Panc1 (cell line): ENCODE measurements around the gene ADAMTSL3. TPM values are rescaled to one million over a fixed set of nuclear protein-coding genes. Genes with fewer than 3 reads are reported as not detected.

Source experiments
- ATAC-seq: fragments of 200-7000 bp; cut with Tn5 transposase; 2 replicates; pipeline ENCODE4 v1.9.1; 2020; ENCODE audit warnings: mild to moderate bottlenecking, moderate library complexity
- BruUV-seq: library from RNA; stranded (reverse); fragments of 400-500 nt; replicated peaks from 2 replicates; lab custom pipeline; 2021; lab: Mats Ljungman, UMichigan
- CTCF ChIA-PET: fragments of 300-600 bp; sonication (Branson Sonifier 250); formaldehyde crosslinking; loops from one replicate; lab custom pipeline; 2022; ENCODE audit warnings: antibody characterized with exemption; lab: Charles Lee
- POLR2A ChIA-PET: fragments of 300-600 bp; sonication (Branson Sonifier 250); formaldehyde crosslinking; loops from one replicate; lab custom pipeline; 2022; ENCODE audit warnings: antibody characterized with exemption; lab: Charles Lee
- DNase-seq: peaks from one replicate; pipeline ENCODE4 v3.0.0-alpha.2; 2010; ENCODE audit warnings: low read depth, low spot score
- H3K27ac ChIP-seq: 2 replicates; pipeline ENCODE4 v1.5.1; 2011; ENCODE audit warnings: mild to moderate bottlenecking, low read length, inconsistent platforms
- H3K27me3 ChIP-seq: fragments of 200-500 bp; sonication (Bioruptor generic); 2 replicates; pipeline ENCODE4 v1.6.0; 2014; ENCODE audit warnings: low read length, inconsistent platforms; ENCODE audit not compliant: control insufficient read depth, insufficient read depth
- H3K36me3 ChIP-seq: fragments of 200-500 bp; sonication (Bioruptor generic); 2 replicates; pipeline ENCODE4 v1.5.1; 2014; ENCODE audit warnings: inconsistent platforms, mild to moderate bottlenecking, low read length, moderate library complexity; ENCODE audit not compliant: control insufficient read depth, insufficient read depth
- H3K4me1 ChIP-seq: 2 replicates; pipeline ENCODE4 v1.5.1; 2011; ENCODE audit warnings: inconsistent platforms, mild to moderate bottlenecking, low read length, moderate library complexity; ENCODE audit not compliant: control insufficient read depth, insufficient read depth
- H3K4me3 ChIP-seq, 2 experiments: 2 replicates each; pipeline ENCODE4 v1.5.1; 2011 to 2012; ENCODE audit warnings: low read depth in 2 of 2, low read length in 2 of 2, mild to moderate bottlenecking in 2 of 2, inconsistent platforms in 1 of 2, moderate library complexity in 1 of 2
- H3K9me3 ChIP-seq: fragments of 200-500 bp; sonication (Bioruptor generic); 2 replicates; pipeline ENCODE4 v1.5.1; 2014; ENCODE audit warnings: low read depth, mild to moderate bottlenecking, inconsistent platforms, low read length, moderate library complexity; ENCODE audit not compliant: control insufficient read depth, insufficient read depth
- POLR2AphosphoS5 ChIP-seq: IDR thresholded peaks from 2 replicates; pipeline ENCODE4 v1.6.1; 2012; ENCODE audit warnings: mild to moderate bottlenecking, low read depth, low read length, moderate library complexity
- REST ChIP-seq, 2 experiments: IDR thresholded peaks; 2 replicates each; pipeline ENCODE4 v1.6.1; 2011 to 2012; ENCODE audit warnings: low read depth in 2 of 2, control low read depth in 1 of 2, low read length in 1 of 2, mild to moderate bottlenecking in 1 of 2, moderate library complexity in 1 of 2; ENCODE audit not compliant: insufficient read depth in 1 of 2
- SIN3A ChIP-seq: IDR thresholded peaks from 2 replicates; pipeline ENCODE4 v1.6.1; 2012; ENCODE audit warnings: low read depth, mild to moderate bottlenecking, low read length, moderate library complexity, borderline replicate concordance; ENCODE audit not compliant: insufficient read depth
- TCF7L2 ChIP-seq: IDR thresholded peaks from 2 replicates; pipeline ENCODE4 v1.6.1; 2011; ENCODE audit warnings: mild to moderate bottlenecking, low read depth, low read length, inconsistent platforms
- in situ Hi-C: cut with HindIII; loops from 2 replicates; pipeline ENCODE4 v1.10.0; 2016; ENCODE audit warnings: low sequenced_read_pairs, low pct_unique_long_range_greater_than_20kb
- intact Hi-C: fragments of 100-400 bp; cut with micrococcal nuclease; formaldehyde crosslinking; loops from one replicate; pipeline ENCODE4 v1.10.0; 2022; ENCODE audit not compliant: unreplicated experiment
- total RNA-seq: library from RNA; stranded (reverse); gene quantifications from one replicate; pipeline ENCODE4 v1.2.1, GENCODE V29; 2021; ENCODE audit not compliant: unreplicated experiment
- TF ChIP-seq, protein P1 (sequence below): fragments of 450-650 bp; IDR thresholded peaks from 2 replicates; pipeline ENCODE4 v1.5.1; 2017; ENCODE audit warnings: mild to moderate bottlenecking

ADAMTSL3 gene
- total RNA-seq, 1 experiment from 2014 or later, result not detected

DNA sequence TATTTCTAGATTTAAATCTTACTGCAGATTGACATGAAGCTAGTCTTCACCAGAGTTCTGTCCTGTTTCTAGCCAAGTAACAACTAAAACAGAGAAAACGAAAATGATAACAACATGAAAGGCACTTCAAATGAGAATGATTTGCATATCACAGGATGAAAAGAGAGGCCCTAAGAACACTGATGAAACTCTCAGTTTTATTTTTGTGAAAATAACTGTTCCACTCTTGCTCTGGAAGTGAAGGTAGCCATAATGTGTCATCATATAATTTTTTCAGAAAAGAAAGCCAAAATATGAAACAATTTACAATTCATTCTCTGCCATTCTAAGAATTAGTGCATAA lies 274.4 kb downstream of the ADAMTSL3 start:
- no peak overlapping the region for H3K4me3 ChIP-seq
- TF ChIP-seq SIN3A (no peak), POLR2AphosphoS5 (no peak), TCF7L2 (no peak), REST (IDR thresholded peaks at IDR 0.05; ENCODE audit: insufficient read depth in 1 of 2, low read depth in 2 of 2, low read length in 1 of 2) (no peak)
- TF ChIP-seq, protein P1, sequence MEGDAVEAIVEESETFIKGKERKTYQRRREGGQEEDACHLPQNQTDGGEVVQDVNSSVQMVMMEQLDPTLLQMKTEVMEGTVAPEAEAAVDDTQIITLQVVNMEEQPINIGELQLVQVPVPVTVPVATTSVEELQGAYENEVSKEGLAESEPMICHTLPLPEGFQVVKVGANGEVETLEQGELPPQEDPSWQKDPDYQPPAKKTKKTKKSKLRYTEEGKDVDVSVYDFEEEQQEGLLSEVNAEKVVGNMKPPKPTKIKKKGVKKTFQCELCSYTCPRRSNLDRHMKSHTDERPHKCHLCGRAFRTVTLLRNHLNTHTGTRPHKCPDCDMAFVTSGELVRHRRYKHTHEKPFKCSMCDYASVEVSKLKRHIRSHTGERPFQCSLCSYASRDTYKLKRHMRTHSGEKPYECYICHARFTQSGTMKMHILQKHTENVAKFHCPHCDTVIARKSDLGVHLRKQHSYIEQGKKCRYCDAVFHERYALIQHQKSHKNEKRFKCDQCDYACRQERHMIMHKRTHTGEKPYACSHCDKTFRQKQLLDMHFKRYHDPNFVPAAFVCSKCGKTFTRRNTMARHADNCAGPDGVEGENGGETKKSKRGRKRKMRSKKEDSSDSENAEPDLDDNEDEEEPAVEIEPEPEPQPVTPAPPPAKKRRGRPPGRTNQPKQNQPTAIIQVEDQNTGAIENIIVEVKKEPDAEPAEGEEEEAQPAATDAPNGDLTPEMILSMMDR, result no peak
- ChIA-PET CTCF (no interaction called here), POLR2A (no interaction called here)
- ATAC-seq, result no peak
- no peaks in the 10 kb centered on the region for H3K4me1 ChIP-seq
- no peaks in the 10 kb centered on the region for H3K27me3 ChIP-seq
- BruUV-seq, result no TSS peak
- no peaks in the 10 kb centered on the region for H3K9me3 ChIP-seq
- no peak for DNase-seq
- no peak overlapping the region for H3K27ac ChIP-seq
- in situ Hi-C loops (no loop called here), intact Hi-C loops (no loop called here)
- no peaks in the 10 kb centered on the region for H3K36me3 ChIP-seq

DNA sequence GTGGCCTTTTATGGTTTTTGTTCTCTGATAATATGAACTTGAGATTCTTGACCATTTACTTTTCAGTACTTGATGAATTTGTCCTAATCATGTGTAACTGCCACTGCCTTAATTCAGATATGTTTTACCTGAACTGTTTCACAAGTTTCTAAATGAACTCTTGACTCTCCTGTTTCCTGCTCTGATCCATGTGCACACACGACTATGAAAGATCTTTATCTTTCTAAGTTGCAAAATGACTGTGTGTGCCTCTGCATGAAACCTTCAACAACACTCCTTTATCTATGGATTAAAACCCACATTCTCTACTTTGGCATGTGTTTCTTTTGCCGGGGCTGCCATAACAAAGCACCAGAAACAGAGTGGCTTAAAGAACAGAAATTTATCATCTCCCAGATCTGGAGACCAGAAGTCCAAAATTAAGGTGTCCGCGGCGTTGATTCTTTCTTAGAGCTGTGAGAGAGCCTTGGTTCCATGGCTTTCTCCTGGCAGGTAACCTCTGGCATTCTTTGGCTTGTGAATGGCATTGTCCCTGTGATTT lies 275.0 kb downstream of the ADAMTSL3 start:
- BruUV-seq, result no TSS peak
- TF ChIP-seq POLR2AphosphoS5 (no peak), SIN3A (no peak), TCF7L2 (no peak), REST (IDR thresholded peaks at IDR 0.05; ENCODE audit: insufficient read depth in 1 of 2, low read depth in 2 of 2, low read length in 1 of 2) (no peak)
- TF ChIP-seq, protein P1, result no peak
- ChIA-PET CTCF (no interaction called here), POLR2A (no interaction called here)
- intact Hi-C loops, result no loop called here
- ATAC-seq (no peak), DNase-seq (no peak)
- Histone ChIP-seq H3K27ac (no peak overlapping the region), H3K4me1 (no peaks in the 10 kb centered on the region), H3K36me3 (no peaks in the 10 kb centered on the region), H3K9me3 (no peaks in the 10 kb centered on the region), H3K27me3 (no peaks in the 10 kb centered on the region), H3K4me3 (no peak overlapping the region)
- in situ Hi-C loops, result no loop called here
